HG03432 (cell line): ENCODE measurements around the gene WNT16.

Experiments
- ATAC-seq: cut with Tn5 transposase; IDR thresholded peaks from one replicate; pipeline ENCODE4 v1.9.1; 2021; ENCODE audit warnings: mild to moderate bottlenecking, moderate library complexity; ENCODE audit not compliant: unreplicated experiment

WNT16 gene

GRCh38 chr7:121342631-121343030 lies 13.8 kb downstream of the WNT16 start:
- no peak for ATAC-seq

GRCh38 chr7:121343302-121343701 lies 14.5 kb downstream of the WNT16 start:
- no peak for ATAC-seq

GRCh38 chr7:121344093-121344492 lies 15.3 kb downstream of the WNT16 start:
- ATAC-seq = no peak

- no peak for ATAC-seq
These were observed 15.7 kb downstream of the WNT16 start for GRCh38 chr7:121344497-121344896.

GRCh38 chr7:121351682-121352081 lies 22.9 kb downstream of the WNT16 start:
- ATAC-seq = peak; percentile 20

GRCh38 chr7:121352323-121352722 lies 23.5 kb downstream of the WNT16 start:
- peak; percentile 77 for ATAC-seq

GRCh38 chr7:121355574-121355973 lies 26.8 kb downstream of the WNT16 start:
- no peak for ATAC-seq

GRCh38 chr7:121360564-121360963 lies 31.8 kb downstream of the WNT16 start:
- no peak for ATAC-seq

- no peak for ATAC-seq
These were observed 38.1 kb downstream of the WNT16 start for GRCh38 chr7:121366852-121367431.

GRCh38 chr7:121369462-121369861 lies 40.7 kb downstream of the WNT16 start:
- ATAC-seq = peak; percentile 52

- no peak for ATAC-seq
These were observed 42.6 kb downstream of the WNT16 start for GRCh38 chr7:121371367-121371766.

GRCh38 chr7:121371883-121372282 lies 43.1 kb downstream of the WNT16 start:
- ATAC-seq = no peak

- peak; percentile 91 for ATAC-seq
These were observed 43.7 kb downstream of the WNT16 start for GRCh38 chr7:121372376-121373010.

- ATAC-seq = no peak
These were observed 44.4 kb downstream of the WNT16 start for GRCh38 chr7:121373177-121373576.

- ATAC-seq = no peak
These were observed 48.2 kb downstream of the WNT16 start for GRCh38 chr7:121376979-121377378.

- ATAC-seq = no peak
These were observed 51.1 kb downstream of the WNT16 start for GRCh38 chr7:121379930-121380329.

GRCh38 chr7:121382473-121382872 lies 53.7 kb downstream of the WNT16 start:
- no peak for ATAC-seq

- ATAC-seq = no peak
These were observed 54.6 kb downstream of the WNT16 start for GRCh38 chr7:121383235-121383910.

GRCh38 chr7:121384265-121384664 lies 55.5 kb downstream of the WNT16 start:
- ATAC-seq = no peak

- ATAC-seq = no peak
These were observed 56.4 kb downstream of the WNT16 start for GRCh38 chr7:121385056-121385799.

GRCh38 chr7:121385800-121386179 lies 57.0 kb downstream of the WNT16 start:
- peak; percentile 94 for ATAC-seq

- no peak for ATAC-seq
These were observed 60.1 kb downstream of the WNT16 start for GRCh38 chr7:121388950-121389349.
